HepG2 (cell line): ENCODE data around the gene GALNT18. TPM values are rescaled to one million over a fixed set of nuclear protein-coding genes. Genes with fewer than 3 reads are reported as not detected.

Experiments
- ATAC-seq: fragments of 200-7000 bp; cut with Tn5 transposase; 3 replicates; pipeline ENCODE4 v1.9.1; 2020; ENCODE audit warnings: mild to moderate bottlenecking, moderate library complexity
- BruUV-seq: library from RNA; stranded (reverse); fragments of 400-500 nt; replicated peaks from 2 replicates; lab custom pipeline; 2021; lab: Mats Ljungman, UMichigan
- CTCF ChIA-PET: fragments of 300-600 bp; formaldehyde crosslinking; extraction: SDS; loops from one replicate; lab custom pipeline; 2021; ENCODE audit warnings: low total read pairs, inconsistent platforms, low intra/inter-chr PET ratio; lab: Yijun Ruan, JAX
- POLR2A ChIA-PET: fragments of 350-600 bp; sonication (Branson Sonifier 250); formaldehyde crosslinking; loops from one replicate; lab custom pipeline; 2020; ENCODE audit warnings: antibody characterized with exemption, inconsistent platforms; lab: Yijun Ruan, JAX
- DNase-seq: peaks from one replicate; pipeline ENCODE4 v3.0.0-alpha.2; 2015; ENCODE audit warnings: low spot score
- FAIRE-seq: peaks from 3 replicates; lab custom pipeline; 2011; peaks lifted over from hg19 to GRCh38; lab: Jason Lieb, UNC
- H2AFZ ChIP-seq: one replicate; pipeline ENCODE4 v1.6.1; 2011; ENCODE audit warnings: low read length, inconsistent platforms
- H3K27ac ChIP-seq: fragments of 300-600 bp; 3 replicates; pipeline ENCODE4 v1.8.0; 2011; ENCODE audit warnings: mixed run types, mild to moderate bottlenecking, mixed read lengths, low read length, inconsistent platforms; ENCODE audit not compliant: insufficient read depth; ENCODE audit errors: extremely low read length
- H3K27me3 ChIP-seq, 2 experiments: fragments of 200-600 bp in 1 of 2; 2 replicates in 1 of 2; 3 replicates in 1 of 2; pipeline versions ENCODE4 v1.6.0 to v1.8.0; 2011; ENCODE audit warnings: low read length in 2 of 2, mild to moderate bottlenecking in 2 of 2, moderate library complexity in 2 of 2, inconsistent platforms in 1 of 2; ENCODE audit not compliant: insufficient read depth in 2 of 2, control insufficient read depth in 1 of 2
- H3K36me3 ChIP-seq, 2 experiments: fragments of 200-600 bp in 1 of 2; replicated peaks in 1 of 2; 2 replicates in 1 of 2; 3 replicates in 1 of 2; pipeline versions ENCODE4 v1.5.1 to v1.8.0; 2011; ENCODE audit warnings: low read length in 2 of 2, inconsistent platforms in 1 of 2; ENCODE audit not compliant: insufficient read depth in 2 of 2, control insufficient read depth in 1 of 2
- H3K4me1 ChIP-seq: 2 replicates; pipeline ENCODE4 v1.5.1; 2012; ENCODE audit warnings: low read length, inconsistent platforms; ENCODE audit not compliant: insufficient read depth
- H3K4me2 ChIP-seq: 2 replicates; pipeline ENCODE4 v1.6.0; 2011; ENCODE audit warnings: low read depth, low read length, inconsistent platforms
- H3K4me3 ChIP-seq, 3 experiments: fragments of 200-600 bp in 1 of 3; sonication (generic), shearing (Covaris generic) in 1 of 3; replicated peaks in 1 of 3; 2 replicates each; pipeline ENCODE4 v1.5.1; 2011 to 2016; ENCODE audit warnings: low read length in 3 of 3, inconsistent platforms in 2 of 3, low read depth in 2 of 3, mild to moderate bottlenecking in 2 of 3, control low read depth in 1 of 3, mixed read lengths in 1 of 3; ENCODE audit not compliant: insufficient read depth in 1 of 3
- H3K79me2 ChIP-seq: one replicate; pipeline ENCODE4 v1.6.1; 2011; ENCODE audit warnings: low read length, inconsistent platforms; ENCODE audit not compliant: insufficient read depth
- H3K9ac ChIP-seq: 2 replicates; pipeline ENCODE4 v1.6.0; 2011; ENCODE audit warnings: mild to moderate bottlenecking, low read depth, low read length, inconsistent platforms; ENCODE audit not compliant: insufficient read depth
- H3K9me3 ChIP-seq: 2 replicates; pipeline ENCODE4 v1.5.1; 2012; ENCODE audit warnings: mild to moderate bottlenecking, low read length
- H4K20me1 ChIP-seq: 2 replicates; pipeline ENCODE4 v1.6.0; 2011; ENCODE audit warnings: inconsistent platforms, mild to moderate bottlenecking, low read length, moderate library complexity; ENCODE audit not compliant: insufficient read depth
- ASH2L ChIP-seq: fragments of 300-600, 200-600 bp; sonication (generic); IDR thresholded peaks from 2 replicates; pipeline ENCODE4 v1.7.0; 2017; ENCODE audit warnings: low read depth, mild to moderate bottlenecking, moderate library complexity, mixed read lengths, low read length; ENCODE audit not compliant: insufficient read length
- HES4 ChIP-seq: sonication (generic); formaldehyde crosslinking; IDR thresholded peaks from 2 replicates; pipeline ENCODE4 v1.9.0; 2021; ENCODE audit warnings: mild to moderate bottlenecking, missing genetic modification reagents, borderline replicate concordance
- HINFP ChIP-seq: sonication (generic); formaldehyde crosslinking; IDR thresholded peaks from 2 replicates; pipeline ENCODE4 v1.4.0; 2020; ENCODE audit warnings: low read depth, mild to moderate bottlenecking, missing genetic modification reagents
- KDM3A ChIP-seq: IDR thresholded peaks from 2 replicates; pipeline ENCODE4 v1.6.1; 2018; ENCODE audit warnings: low read depth, missing compliant biosample characterization
- NFKBIZ ChIP-seq: IDR thresholded peaks from 2 replicates; pipeline ENCODE4 v1.6.1; 2018; ENCODE audit warnings: missing genetic modification reagents, missing compliant biosample characterization
- PTBP1 ChIP-seq: fragments of 200-400 bp; formaldehyde crosslinking; IDR thresholded peaks from 2 replicates; pipeline ENCODE4 v1.6.1; 2018; ENCODE audit warnings: low read length, low read depth; ENCODE audit not compliant: poor library complexity, severe bottlenecking
- TP53 ChIP-seq: sonication (generic); formaldehyde crosslinking; conservative IDR thresholded peaks from 2 replicates; pipeline ENCODE4 v1.4.0; 2020; ENCODE audit warnings: missing genetic modification reagents
- ZNF12 ChIP-seq: sonication (generic); formaldehyde crosslinking; IDR thresholded peaks from 2 replicates; pipeline ENCODE4 v1.5.0; 2020; ENCODE audit warnings: missing genetic modification reagents
- ZNF337 ChIP-seq: sonication (generic); formaldehyde crosslinking; IDR thresholded peaks from 2 replicates; pipeline ENCODE4 v1.5.1; 2020; ENCODE audit warnings: missing genetic modification reagents, low read depth, mild to moderate bottlenecking, borderline replicate concordance
- ZNF430 ChIP-seq: sonication (generic); formaldehyde crosslinking; IDR thresholded peaks from 2 replicates; pipeline ENCODE4 v1.9.0; 2021; ENCODE audit warnings: mild to moderate bottlenecking, missing genetic modification reagents
- ZNF510 ChIP-seq: sonication (generic); formaldehyde crosslinking; IDR thresholded peaks from 2 replicates; pipeline ENCODE4 v1.4.0; 2020; ENCODE audit warnings: low read depth, mild to moderate bottlenecking, missing genetic modification reagents
- ZNF557 ChIP-seq: sonication (generic); formaldehyde crosslinking; IDR thresholded peaks from 2 replicates; pipeline ENCODE4 v1.4.0; 2020; ENCODE audit warnings: missing genetic modification reagents
- ZNF615 ChIP-seq: sonication (generic); formaldehyde crosslinking; IDR thresholded peaks from 2 replicates; pipeline ENCODE4 v1.5.0; 2020; ENCODE audit warnings: mild to moderate bottlenecking, missing genetic modification reagents, borderline replicate concordance
- ZNF782 ChIP-seq: sonication (generic); formaldehyde crosslinking; IDR thresholded peaks from 2 replicates; pipeline ENCODE4 v1.4.0; 2020; ENCODE audit warnings: missing genetic modification reagents, mild to moderate bottlenecking, borderline replicate concordance
- WGBS: methylation state at CpG from one replicate; pipeline ENCODE4 v1.1.6; 2017; ENCODE audit warnings: low lambda C conversion rate; 5-methylcytosine and 5-hydroxymethylcytosine counted together
- in situ Hi-C: cut with HindIII; loops from 2 replicates; pipeline ENCODE4 v1.10.0; 2017; ENCODE audit warnings: low pct_unique_long_range_greater_than_20kb; ENCODE audit not compliant: extremely low pct_ligation_motif_present
- intact Hi-C: fragments of 100-400 bp; cut with micrococcal nuclease; formaldehyde crosslinking; loops from one replicate; pipeline ENCODE4 v1.10.0; 2022; ENCODE audit not compliant: unreplicated experiment
- polyA plus RNA-seq, 8 experiments: library from polyadenylated mRNA; depleted of rRNA in 3 of 8; stranded (reverse) in 7 of 8; unstranded in 1 of 8; fragments of >200 nt; fragmentation: Illumina TruSeq in 4 of 8; extraction: Trizol in 4 of 8; gene quantifications; 2 replicates each; pipeline versions ENCODE4 v1.2.1 to v1.2.3, GENCODE V29; 2011 to 2016; ENCODE audit warnings: low read depth in 4 of 8, missing spikeins in 1 of 8, mixed read lengths in 1 of 8; ENCODE audit not compliant: insufficient read depth in 1 of 8
- total RNA-seq, 5 experiments: library from RNA; depleted of rRNA; stranded (reverse); fragments of >200 nt; fragmentation: Illumina TruSeq; extraction: Trizol; gene quantifications; 2 replicates each; pipeline ENCODE4 v1.2.3, GENCODE V29; 2016; ENCODE audit warnings: low read depth in 1 of 5
- TF ChIP-seq, protein P1 (sequence below): sonication (generic); formaldehyde crosslinking; IDR thresholded peaks from 2 replicates; pipeline ENCODE4 v1.9.0; 2021; ENCODE audit warnings: missing genetic modification reagents, mild to moderate bottlenecking, borderline replicate concordance
- TF ChIP-seq, protein P2 (sequence below): sonication (generic); formaldehyde crosslinking; IDR thresholded peaks from 2 replicates; pipeline ENCODE4 v1.8.0; 2022; ENCODE audit warnings: mild to moderate bottlenecking, missing genetic modification reagents, moderate library complexity
- TF ChIP-seq, protein P3 (sequence below): sonication (generic); formaldehyde crosslinking; IDR thresholded peaks from 2 replicates; pipeline ENCODE4 v1.8.1; 2023; ENCODE audit warnings: mild to moderate bottlenecking, missing genetic modification reagents, borderline replicate concordance

The GALNT18 gene
- total and polyA plus RNA-seq, 2 of the 13 experiments (the other 11 are each of a cell fraction or from before 2014, with no cell fraction given): 0.11 TPM; not detected in 1

- ChIA-PET POLR2A (no interaction called here), CTCF (interaction anchor here (2.8 kb wide), 1 partner anchor 388 kb away, joined by 18 read pairs; no protein-coding TSS in a partner anchor)
- H3K9me3 ChIP-seq: no peaks in the 10 kb centered on the region
- no peaks in the 10 kb centered on the region for H3K79me2 ChIP-seq
- H3K4me3 ChIP-seq: no peak overlapping the region
- no peak overlapping the region for H2AFZ ChIP-seq
- H3K36me3 ChIP-seq: no peaks in the 10 kb centered on the region
- DNase-seq: no peak
- H3K4me2 ChIP-seq: no peak overlapping the region
- H4K20me1 ChIP-seq: no peaks in the 10 kb centered on the region
- TF ChIP-seq NFKBIZ (no peak), ZNF557 (CRISPR knock-in tag) (no peak), ZNF615 (CRISPR knock-in tag) (no peak), ZNF782 (no peak), ASH2L (no peak), ZNF510 (CRISPR knock-in tag) (no peak), ZNF12 (no peak), HINFP (CRISPR knock-in tag) (no peak), PTBP1 (no peak), ZNF430 (CRISPR knock-in tag) (no peak), TP53 (CRISPR knock-in tag) (no peak), ZNF337 (CRISPR knock-in tag) (no peak), KDM3A (CRISPR knock-in tag) (no peak), HES4 (CRISPR knock-in tag) (no peak)
- TF ChIP-seq, protein P1, sequence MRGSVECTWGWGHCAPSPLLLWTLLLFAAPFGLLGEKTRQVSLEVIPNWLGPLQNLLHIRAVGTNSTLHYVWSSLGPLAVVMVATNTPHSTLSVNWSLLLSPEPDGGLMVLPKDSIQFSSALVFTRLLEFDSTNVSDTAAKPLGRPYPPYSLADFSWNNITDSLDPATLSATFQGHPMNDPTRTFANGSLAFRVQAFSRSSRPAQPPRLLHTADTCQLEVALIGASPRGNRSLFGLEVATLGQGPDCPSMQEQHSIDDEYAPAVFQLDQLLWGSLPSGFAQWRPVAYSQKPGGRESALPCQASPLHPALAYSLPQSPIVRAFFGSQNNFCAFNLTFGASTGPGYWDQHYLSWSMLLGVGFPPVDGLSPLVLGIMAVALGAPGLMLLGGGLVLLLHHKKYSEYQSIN: no peak
- TF ChIP-seq, protein P2, sequence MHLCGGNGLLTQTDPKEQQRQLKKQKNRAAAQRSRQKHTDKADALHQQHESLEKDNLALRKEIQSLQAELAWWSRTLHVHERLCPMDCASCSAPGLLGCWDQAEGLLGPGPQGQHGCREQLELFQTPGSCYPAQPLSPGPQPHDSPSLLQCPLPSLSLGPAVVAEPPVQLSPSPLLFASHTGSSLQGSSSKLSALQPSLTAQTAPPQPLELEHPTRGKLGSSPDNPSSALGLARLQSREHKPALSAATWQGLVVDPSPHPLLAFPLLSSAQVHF (CRISPR knock-in tag): no peak
- TF ChIP-seq, protein P3, sequence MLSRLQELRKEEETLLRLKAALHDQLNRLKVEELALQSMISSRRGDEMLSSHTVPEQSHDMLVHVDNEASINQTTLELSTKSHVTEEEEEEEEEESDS (CRISPR knock-in tag): no peak
- 38% methylated on average over 3 of the region's 3 CpGs for whole genome bisulfite sequencing
- no peaks in the 10 kb centered on the region for H3K4me1 ChIP-seq
- no peak overlapping the region for H3K9ac ChIP-seq
- no peak for ATAC-seq
- no peak for FAIRE-seq
- BruUV-seq: no TSS peak
- in situ Hi-C loops (loop anchor here (5.0 kb wide), 1 partner anchor 387 kb away; no protein-coding TSS in a partner anchor), intact Hi-C loops (no loop called here)
- H3K27ac ChIP-seq: no peak overlapping the region
- H3K27me3 ChIP-seq: peaks cover 1 to 15% of the 10 kb centered on the region in 2 experiments; a peak in 3 of 5 replicates
Observed at GRCh38 chr11:11400121-11400520, 221.7 kb downstream of the GALNT18 start.
